Endothelial cell (in vitro differentiated cells): Measurements from ENCODE around the gene SNTB2. TPM values are rescaled to one million over a fixed set of nuclear protein-coding genes. Genes with fewer than 3 reads are reported as not detected.

Experiments
- DNase-seq: peaks from one replicate; pipeline ENCODE4 v3.0.0; 2021; ENCODE audit warnings: low spot score
- H3K27ac Mint-ChIP-seq: one replicate; pipeline ENCODE4 v1.8.0; 2021; ENCODE audit warnings: mixed read lengths, inconsistent platforms; ENCODE audit not compliant: unreplicated experiment
- H3K27me3 Mint-ChIP-seq: one replicate; pipeline ENCODE4 v1.8.0; 2021; ENCODE audit warnings: mild to moderate bottlenecking, moderate library complexity, mixed read lengths, inconsistent platforms; ENCODE audit not compliant: unreplicated experiment
- H3K36me3 Mint-ChIP-seq: one replicate; pipeline ENCODE4 v1.8.0; 2021; ENCODE audit warnings: mild to moderate bottlenecking, low read depth, mixed read lengths, inconsistent platforms; ENCODE audit not compliant: unreplicated experiment
- H3K4me1 Mint-ChIP-seq: one replicate; pipeline ENCODE4 v1.8.0; 2021; ENCODE audit warnings: mild to moderate bottlenecking, mixed read lengths, inconsistent platforms; ENCODE audit not compliant: unreplicated experiment
- H3K4me3 Mint-ChIP-seq: one replicate; pipeline ENCODE4 v1.8.0; 2021; ENCODE audit warnings: mild to moderate bottlenecking, mixed read lengths, inconsistent platforms; ENCODE audit not compliant: unreplicated experiment
- H3K9me3 Mint-ChIP-seq: one replicate; pipeline ENCODE4 v1.8.0; 2021; ENCODE audit warnings: mixed read lengths, inconsistent platforms; ENCODE audit not compliant: unreplicated experiment
- total RNA-seq: library from RNA; stranded (reverse); fragmentation: NEBNext Ultra II Directional; extraction: Animal tissue kit (Norgen Biotek cat#: 25700); gene quantifications from one replicate; pipeline ENCODE4 v1.2.1, GENCODE V29; 2021; ENCODE audit not compliant: unreplicated experiment
- TF ChIP-seq, protein P1 (sequence below): fragments of 200-600 bp; sonication (generic); IDR thresholded peaks from one replicate; pipeline ENCODE4 v1.5.0; 2021; ENCODE audit warnings: antibody characterized with exemption; ENCODE audit not compliant: unreplicated experiment

The SNTB2 gene
- total RNA-seq, 1 donor from 2014 or later = 16.8 TPM

DNA sequence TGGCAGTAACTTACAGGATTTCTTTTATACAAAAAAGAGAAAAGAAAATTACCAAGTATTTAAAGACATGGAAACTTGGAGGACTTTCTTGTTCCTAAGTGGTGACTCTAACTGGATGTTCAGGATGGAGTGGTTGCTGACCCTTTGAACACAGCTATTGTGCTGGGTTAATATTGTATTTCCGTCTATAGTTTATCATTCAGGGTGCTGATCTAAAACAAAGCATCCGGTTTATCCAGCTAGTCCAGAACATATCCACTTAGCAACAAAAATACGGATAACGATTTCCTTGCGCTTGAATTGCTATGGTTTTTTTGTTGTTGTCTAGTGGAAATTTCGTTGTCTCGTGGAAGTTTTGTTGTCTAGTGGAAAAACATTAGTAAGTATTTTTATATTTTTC is 38.2 kb downstream of the SNTB2 start:
- no peak overlapping the region for H3K27ac Mint-ChIP-seq
- H3K4me3 Mint-ChIP-seq = no peak overlapping the region
- H3K36me3 Mint-ChIP-seq = no peaks in the 10 kb centered on the region
- DNase-seq = no peak
- H3K9me3 Mint-ChIP-seq = no peaks in the 10 kb centered on the region
- H3K27me3 Mint-ChIP-seq = no peaks in the 10 kb centered on the region
- TF ChIP-seq, protein P1, sequence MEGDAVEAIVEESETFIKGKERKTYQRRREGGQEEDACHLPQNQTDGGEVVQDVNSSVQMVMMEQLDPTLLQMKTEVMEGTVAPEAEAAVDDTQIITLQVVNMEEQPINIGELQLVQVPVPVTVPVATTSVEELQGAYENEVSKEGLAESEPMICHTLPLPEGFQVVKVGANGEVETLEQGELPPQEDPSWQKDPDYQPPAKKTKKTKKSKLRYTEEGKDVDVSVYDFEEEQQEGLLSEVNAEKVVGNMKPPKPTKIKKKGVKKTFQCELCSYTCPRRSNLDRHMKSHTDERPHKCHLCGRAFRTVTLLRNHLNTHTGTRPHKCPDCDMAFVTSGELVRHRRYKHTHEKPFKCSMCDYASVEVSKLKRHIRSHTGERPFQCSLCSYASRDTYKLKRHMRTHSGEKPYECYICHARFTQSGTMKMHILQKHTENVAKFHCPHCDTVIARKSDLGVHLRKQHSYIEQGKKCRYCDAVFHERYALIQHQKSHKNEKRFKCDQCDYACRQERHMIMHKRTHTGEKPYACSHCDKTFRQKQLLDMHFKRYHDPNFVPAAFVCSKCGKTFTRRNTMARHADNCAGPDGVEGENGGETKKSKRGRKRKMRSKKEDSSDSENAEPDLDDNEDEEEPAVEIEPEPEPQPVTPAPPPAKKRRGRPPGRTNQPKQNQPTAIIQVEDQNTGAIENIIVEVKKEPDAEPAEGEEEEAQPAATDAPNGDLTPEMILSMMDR = no peak
- no peaks in the 10 kb centered on the region for H3K4me1 Mint-ChIP-seq

DNA sequence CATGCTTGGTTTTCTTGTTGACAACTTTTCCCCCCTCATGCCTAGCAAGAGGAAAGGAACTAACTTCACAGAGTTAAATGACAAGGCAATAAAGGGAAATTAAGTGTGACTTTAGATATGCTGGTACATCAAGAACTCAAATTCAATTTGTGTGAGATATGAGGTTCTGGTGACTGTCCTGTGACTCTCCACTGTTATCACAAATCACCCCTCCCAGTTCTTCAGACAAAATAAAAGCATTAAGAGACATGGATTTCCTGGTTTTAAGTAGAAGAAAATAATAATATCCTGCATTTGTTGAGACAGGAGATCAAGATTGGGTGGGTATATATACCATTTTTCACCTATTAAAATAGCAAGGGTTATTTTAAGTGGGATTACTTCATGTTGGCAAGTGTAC is 46.2 kb downstream of the SNTB2 start:
- Mint-ChIP-seq H3K4me1 (peaks cover 11% of the 10 kb centered on the region), H3K36me3 (no peaks in the 10 kb centered on the region)

DNA sequence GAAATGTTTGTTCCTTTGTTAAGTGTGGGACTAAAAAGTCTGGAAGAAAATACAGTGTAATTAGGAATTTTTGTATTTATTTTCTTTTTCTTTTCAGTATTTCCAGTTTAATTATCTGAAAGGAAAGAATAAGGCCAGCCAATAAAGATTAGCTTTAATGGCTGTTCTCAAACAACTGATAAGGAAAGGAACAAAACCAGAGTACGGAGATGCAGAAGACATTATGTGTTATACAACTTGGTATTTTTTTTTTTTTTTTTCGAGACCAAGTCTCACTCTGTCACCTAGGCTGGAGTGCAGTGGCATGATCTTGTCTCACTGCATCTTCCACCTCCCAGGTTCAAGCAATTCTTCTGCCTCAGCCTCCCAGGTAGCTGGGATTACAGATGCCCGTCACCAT is 47.5 kb downstream of the SNTB2 start:
- H3K4me3 Mint-ChIP-seq = no peak overlapping the region

More for the DNA sequence above, 46.2 kb downstream of the SNTB2 start:
- H3K9me3 Mint-ChIP-seq = no peaks in the 10 kb centered on the region
- no peak overlapping the region for H3K27ac Mint-ChIP-seq
- TF ChIP-seq, protein P1 = no peak
- H3K27me3 Mint-ChIP-seq = no peaks in the 10 kb centered on the region
- no peak overlapping the region for H3K4me3 Mint-ChIP-seq
- no peak for DNase-seq

DNA sequence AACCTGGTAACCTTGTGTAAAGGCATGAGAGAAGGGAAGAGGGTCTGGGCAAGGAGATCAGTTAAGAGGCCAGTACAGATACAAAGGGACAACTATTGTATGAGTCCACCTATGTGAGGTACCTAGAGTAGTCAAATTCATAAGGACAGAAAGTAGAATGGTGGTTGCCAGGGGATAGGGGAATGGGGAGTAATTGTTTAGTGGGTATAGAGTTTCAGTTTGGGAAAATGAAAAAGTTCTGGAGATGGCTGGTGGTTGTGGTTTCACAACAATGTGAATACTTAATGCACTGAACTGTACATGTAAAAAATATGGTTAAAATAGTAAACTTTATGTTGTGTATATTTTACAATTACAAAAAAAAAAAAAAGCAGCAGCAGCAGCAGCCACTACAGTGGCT is 49.4 kb downstream of the SNTB2 start:
- Mint-ChIP-seq H3K36me3 (no peaks in the 10 kb centered on the region), H3K9me3 (no peaks in the 10 kb centered on the region), H3K27ac (no peak overlapping the region), H3K4me3 (no peak overlapping the region), H3K4me1 (peaks cover 11% of the 10 kb centered on the region), H3K27me3 (no peaks in the 10 kb centered on the region)
- TF ChIP-seq, protein P1 = no peak
- no peak for DNase-seq

More for the DNA sequence above, 47.5 kb downstream of the SNTB2 start:
- no peaks in the 10 kb centered on the region for H3K27me3 Mint-ChIP-seq
- no peak for DNase-seq
- no peak overlapping the region for H3K27ac Mint-ChIP-seq
- peaks cover 11% of the 10 kb centered on the region for H3K4me1 Mint-ChIP-seq
- TF ChIP-seq, protein P1 = no peak
- no peaks in the 10 kb centered on the region for H3K36me3 Mint-ChIP-seq
- H3K9me3 Mint-ChIP-seq = no peaks in the 10 kb centered on the region

DNA sequence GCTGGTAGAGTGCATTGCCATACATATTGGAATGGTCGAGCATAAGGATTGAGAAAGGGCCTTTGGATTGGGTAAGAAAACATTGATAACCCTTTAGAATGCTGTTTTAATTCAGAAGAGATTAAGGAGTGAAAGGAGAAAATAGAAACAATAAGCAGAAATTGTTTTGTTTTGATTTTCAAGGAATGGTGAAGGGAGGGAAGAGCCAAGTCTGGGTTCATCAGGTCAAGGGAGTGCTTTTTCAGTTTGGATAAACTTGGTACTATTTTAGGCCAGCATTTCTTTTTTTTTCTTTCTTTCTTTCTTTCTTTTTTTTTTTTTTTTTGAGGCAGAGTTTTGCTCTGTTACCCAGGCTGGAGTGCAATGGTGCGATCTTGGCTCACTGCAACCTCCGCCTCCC is 50.3 kb downstream of the SNTB2 start:
- H3K27me3 Mint-ChIP-seq = no peaks in the 10 kb centered on the region
- H3K27ac Mint-ChIP-seq = no peak overlapping the region
- H3K36me3 Mint-ChIP-seq = no peaks in the 10 kb centered on the region
- DNase-seq = no peak
- no peaks in the 10 kb centered on the region for H3K9me3 Mint-ChIP-seq
- TF ChIP-seq, protein P1 = no peak
- no peak overlapping the region for H3K4me3 Mint-ChIP-seq
- peaks cover 11% of the 10 kb centered on the region for H3K4me1 Mint-ChIP-seq
